ENCODE measurements around the gene AGAP1. TPM values are rescaled to one million over a fixed set of nuclear protein-coding genes. Genes with fewer than 3 reads are reported as not detected.

AGAP1 gene
- total and polyA plus RNA-seq, 7 donors = 4.2 to 21.6 (median 16.6) TPM

- ATAC-seq (no peak), DNase-seq (no peak)
- 43 to 61% (median 49%) methylated on average over 11 of the region's 11 CpGs for WGBS, 3 donors
- no peaks in the 10 kb centered on the region for H3K36me3 ChIP-seq (ENCODE audit: insufficient read depth in 1 of 2, low read depth in 1 of 2)
- peaks cover 38% of the 10 kb centered on the region for H3K4me1 ChIP-seq
- TF ChIP-seq CTCF (IDR thresholded peaks at IDR 0.05) = no peak
- no peak overlapping the region for H3K27ac ChIP-seq
- no peaks in the 10 kb centered on the region for H3K27me3 ChIP-seq (ENCODE audit: insufficient read depth in 3 of 3, low read length in 2 of 3)
- H3K4me3 ChIP-seq = no peak overlapping the region
- intact Hi-C loops (cut with DNase I) = no loop called here
- no peaks in the 10 kb centered on the region for H3K9me3 ChIP-seq
Observed at GRCh38 chr2:235518322-235519090, 24.7 kb downstream of the AGAP1 start.

- no peak for TF ChIP-seq CTCF (IDR thresholded peaks at IDR 0.05)
- 67 to 72% (median 70%) methylated on average over 6 of the region's 6 CpGs for WGBS, 3 donors
Observed at GRCh38 chr2:235520787-235521186, 26.9 kb downstream of the AGAP1 start.

GRCh38 chr2:235521844-235522243 lies 28.0 kb downstream of the AGAP1 start:
- intact Hi-C loops (cut with DNase I) = no loop called here
- no peak for ATAC-seq
- no peak for DNase-seq
- no peak for TF ChIP-seq CTCF (IDR thresholded peaks at IDR 0.05)
- 51 to 60% (median 58%) methylated on average over 6 of the region's 6 CpGs for WGBS, 3 donors
- Histone ChIP-seq H3K4me1 (peaks cover 20% of the 10 kb centered on the region), H3K36me3 (ENCODE audit: insufficient read depth in 1 of 2, low read depth in 1 of 2) (no peaks in the 10 kb centered on the region), H3K27ac (no peak overlapping the region), H3K27me3 (ENCODE audit: insufficient read depth in 3 of 3, low read length in 2 of 3) (no peaks in the 10 kb centered on the region), H3K9me3 (no peaks in the 10 kb centered on the region), H3K4me3 (no peak overlapping the region)

More at GRCh38 chr2:235520787-235521186, 26.9 kb downstream of the AGAP1 start:
- Histone ChIP-seq H3K27me3 (ENCODE audit: insufficient read depth in 3 of 3, low read length in 2 of 3) (no peaks in the 10 kb centered on the region), H3K4me1 (peaks cover 20% of the 10 kb centered on the region), H3K36me3 (ENCODE audit: insufficient read depth in 1 of 2, low read depth in 1 of 2) (no peaks in the 10 kb centered on the region), H3K9me3 (no peaks in the 10 kb centered on the region), H3K27ac (no peak overlapping the region), H3K4me3 (no peak overlapping the region)
- ATAC-seq (no peak), DNase-seq (no peak)
- intact Hi-C loops (cut with DNase I) = no loop called here

GRCh38 chr2:235523021-235523420 lies 29.2 kb downstream of the AGAP1 start:
- TF ChIP-seq CTCF (IDR thresholded peaks at IDR 0.05) = no peak
- H3K36me3 ChIP-seq (ENCODE audit: insufficient read depth in 1 of 2, low read depth in 1 of 2) = no peaks in the 10 kb centered on the region
- WGBS, 3 donors = 93 to 97% (median 94%) methylated on average over 5 of the region's 5 CpGs
- intact Hi-C loops (cut with DNase I) = no loop called here
- no peak for DNase-seq
- H3K4me1 ChIP-seq = peaks cover 19% of the 10 kb centered on the region
- no peak overlapping the region for H3K4me3 ChIP-seq
- no peak for ATAC-seq
- H3K27me3 ChIP-seq (ENCODE audit: insufficient read depth in 3 of 3, low read length in 2 of 3) = no peaks in the 10 kb centered on the region
- H3K9me3 ChIP-seq = no peaks in the 10 kb centered on the region
- no peak overlapping the region for H3K27ac ChIP-seq
